M059J (cell line): ENCODE measurements around the gene CACHD1. TPM values are rescaled to one million over a fixed set of nuclear protein-coding genes. Genes with fewer than 3 reads are reported as not detected.
"Not testable (repeated sequence)": the region's sequence is repeated elsewhere in the genome, so short reads cannot be mapped to it uniquely, and the experiment has no call there.

ENCODE experiments used
- DNase-seq: peaks from one replicate; pipeline ENCODE4 v3.0.0-alpha.2; 2012; ENCODE audit warnings: low read depth
- total RNA-seq: library from RNA; depleted of rRNA; stranded (reverse); fragments of >200 nt; shearing (Covaris generic); gene quantifications from 2 replicates; pipeline ENCODE4 v1.2.3, GENCODE V29; 2014

Gene CACHD1
- total RNA-seq, 1 experiment from 2014 or later: 2.1 TPM

DNA sequence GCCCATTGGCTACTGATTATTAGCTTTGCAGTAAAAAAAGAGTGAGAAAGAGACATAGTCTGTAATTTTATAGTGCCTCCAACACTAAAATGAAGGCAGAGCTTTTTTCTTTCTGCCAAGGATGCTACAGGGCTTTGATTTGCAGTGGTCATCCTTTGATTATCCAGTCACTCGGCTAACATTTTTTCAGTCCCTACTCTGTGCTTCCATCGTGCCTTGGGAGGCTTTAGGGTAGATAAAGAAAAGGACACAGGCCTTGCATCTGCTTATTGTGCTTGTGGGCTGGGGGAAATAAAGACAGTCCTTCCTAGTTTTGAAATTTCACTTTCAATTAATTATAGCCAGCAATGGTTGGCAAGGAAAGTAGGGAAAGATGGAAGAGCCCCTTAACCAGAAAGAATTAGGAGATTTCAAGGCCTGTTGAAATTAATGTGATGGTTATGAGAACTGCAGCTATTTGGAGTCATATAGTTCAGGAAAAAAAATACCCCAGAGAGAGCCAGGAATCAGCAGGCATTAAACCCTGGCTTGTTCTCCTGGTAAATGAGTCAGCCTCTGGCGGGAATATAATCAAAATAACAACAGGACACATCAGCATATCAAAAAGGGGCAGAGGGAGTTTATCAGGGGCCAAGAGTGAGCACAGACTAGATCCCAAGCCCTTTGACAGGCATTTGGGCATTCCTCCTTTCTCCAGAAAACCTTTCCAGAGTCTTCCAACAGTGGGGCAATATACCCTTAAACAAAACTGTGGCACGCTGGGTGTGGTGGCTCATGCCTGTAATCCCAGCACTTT lies 27.4 kb downstream of the CACHD1 start:
- no peak for DNase-seq

- no peak for DNase-seq
These were observed 28.4 kb downstream of the CACHD1 start for GRCh38 chr1:64498325-64498724.

DNA sequence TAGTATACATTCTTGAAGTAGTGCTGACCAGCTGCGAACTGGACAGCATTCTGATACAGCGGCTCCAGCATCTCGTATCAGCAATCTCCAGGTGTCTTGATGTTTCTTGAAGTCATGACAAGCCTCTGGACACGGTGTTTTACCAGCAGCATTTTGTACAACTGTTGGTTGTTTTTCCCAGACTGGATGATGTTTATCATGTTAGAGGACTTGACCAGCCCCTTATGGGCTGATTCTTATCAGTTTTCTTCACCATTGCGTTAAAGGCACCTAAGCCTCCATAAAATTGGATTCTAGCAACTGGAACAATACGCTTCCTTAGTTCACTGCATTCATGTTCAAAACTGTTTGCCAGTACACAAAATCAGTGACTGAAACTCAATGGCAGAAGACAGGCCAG lies 29.1 kb downstream of the CACHD1 start:
- no peak for DNase-seq

DNA sequence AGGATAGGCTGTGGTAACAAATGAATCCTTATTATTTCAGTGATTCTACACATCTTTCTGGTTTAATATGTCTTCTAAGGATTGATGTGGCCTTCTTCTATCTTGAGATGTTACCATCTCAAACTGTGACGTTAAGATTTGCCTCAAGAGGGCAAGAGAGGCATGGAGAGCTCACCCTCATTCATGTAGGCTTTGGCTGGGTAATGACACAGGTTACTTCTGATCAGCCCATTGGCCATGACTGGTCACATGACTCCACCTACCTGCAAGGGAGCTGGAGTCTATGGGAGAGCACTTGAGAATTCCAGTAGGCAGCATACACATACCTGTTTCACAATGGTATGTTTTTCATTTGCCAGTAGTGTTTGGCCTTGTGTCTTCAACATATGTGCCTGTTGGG lies 30.0 kb downstream of the CACHD1 start:
- no peak for DNase-seq

- no peak for DNase-seq
These were observed 32.2 kb downstream of the CACHD1 start for GRCh38 chr1:64502083-64502482.

DNA sequence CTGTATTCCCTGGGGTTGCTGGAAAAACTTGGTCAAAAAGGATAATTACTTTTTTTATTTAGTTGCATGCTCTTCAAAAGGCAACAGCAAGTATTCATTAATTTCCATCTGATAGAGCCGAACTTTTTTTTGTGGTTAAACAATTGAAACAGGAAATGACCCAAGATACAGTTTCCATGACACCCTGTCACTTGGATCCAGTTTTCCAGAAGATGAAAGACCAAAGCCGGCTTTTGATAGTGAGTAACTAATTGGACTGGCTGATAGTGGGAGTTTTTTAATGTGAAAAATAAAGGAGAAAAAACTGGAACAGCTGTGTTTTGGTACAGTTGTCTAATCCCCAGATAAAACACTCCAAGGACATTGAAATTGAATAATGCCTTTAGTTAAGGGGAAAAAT lies 33.0 kb downstream of the CACHD1 start:
- DNase-seq: peak; percentile 38

DNA sequence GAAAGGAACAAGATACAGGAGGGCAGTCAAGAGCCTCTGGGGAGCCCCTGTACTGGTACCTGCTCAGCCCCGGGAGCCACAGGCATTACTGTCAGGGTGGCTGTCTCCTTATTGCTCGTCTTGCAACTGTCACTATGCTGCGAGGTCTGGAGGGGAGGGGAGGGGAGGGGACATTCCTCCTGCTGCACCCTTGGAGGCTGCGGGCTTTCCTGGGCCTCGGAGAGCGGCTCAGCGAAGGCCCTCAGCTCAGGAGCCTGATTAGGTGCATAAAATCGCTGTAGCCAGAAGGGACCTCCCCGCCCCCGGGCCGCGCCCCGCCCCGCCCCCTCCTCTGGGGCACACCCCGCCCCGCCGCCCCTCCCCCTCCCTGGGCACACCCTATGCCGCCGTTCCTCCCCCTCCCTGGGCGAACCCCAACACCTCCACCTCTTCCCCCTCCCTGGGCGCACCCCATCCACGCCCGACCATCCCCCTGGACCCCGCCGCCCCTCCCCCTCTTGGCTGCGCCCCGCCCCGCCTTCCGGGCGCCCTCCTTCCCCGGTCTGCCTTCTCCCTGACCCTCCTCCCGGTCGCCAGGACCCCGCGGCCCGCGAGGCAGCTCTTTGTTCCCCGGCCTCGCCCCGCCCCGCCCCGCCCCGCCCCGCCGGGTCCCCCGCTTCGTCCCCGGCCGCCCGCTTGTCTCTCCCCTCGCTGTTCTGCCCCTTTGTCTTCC lies 35.5 kb downstream of the CACHD1 start:
- DNase-seq: no peak

DNA sequence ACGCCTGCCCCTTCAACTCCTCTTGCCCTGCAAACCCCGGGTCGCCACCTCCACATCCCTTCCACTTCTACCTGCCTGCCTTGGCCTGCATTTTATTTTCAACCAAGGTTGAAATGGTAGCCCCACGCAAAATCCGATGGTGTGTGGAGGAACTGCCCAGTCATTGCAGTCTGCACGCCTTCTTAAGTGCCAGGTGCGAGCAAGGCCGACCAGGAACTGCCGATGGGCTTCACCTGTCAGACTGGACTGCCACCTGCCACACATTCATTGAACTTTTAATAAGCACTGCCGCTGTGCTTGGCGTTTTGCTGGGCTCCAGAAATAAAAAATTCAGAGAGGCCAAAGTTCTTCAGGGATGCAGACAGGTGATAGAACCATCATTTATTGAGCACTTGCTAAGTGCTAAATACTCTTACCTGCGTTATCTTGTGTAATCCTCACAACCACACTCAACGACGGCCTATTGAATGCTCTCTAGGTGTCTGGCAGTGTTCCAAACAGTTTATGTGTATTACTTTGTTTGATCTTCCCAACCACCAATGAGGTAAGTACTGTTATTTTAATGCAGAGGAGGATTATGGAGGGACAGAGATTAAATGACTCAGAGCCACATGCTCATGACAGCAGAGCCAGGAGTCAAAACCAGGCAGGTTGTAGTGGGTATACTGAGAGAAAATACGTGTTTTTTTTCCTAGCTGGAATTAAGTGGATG lies 36.2 kb downstream of the CACHD1 start:
- no peak for DNase-seq

DNA sequence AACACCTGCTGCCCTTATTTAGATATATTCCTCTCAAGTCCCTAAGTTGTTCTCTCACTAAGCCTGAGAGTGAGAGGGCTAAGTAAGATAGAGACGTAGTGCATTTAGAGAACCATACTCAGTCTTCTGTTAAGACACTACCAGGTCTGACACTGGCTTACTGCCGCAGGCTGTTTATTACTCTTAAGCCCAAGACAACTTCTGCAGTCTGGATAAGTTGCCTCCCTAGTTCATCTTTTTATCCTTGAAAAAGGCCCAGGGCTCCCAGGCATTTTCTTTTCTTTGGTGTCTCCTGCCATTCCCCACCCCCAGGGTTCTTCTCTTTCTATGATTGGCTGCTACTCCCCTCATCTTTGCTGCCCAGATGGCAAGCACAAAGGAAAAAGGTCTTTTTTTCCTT lies 38.7 kb downstream of the CACHD1 start:
- DNase-seq: no peak

- DNase-seq: no peak
These were observed 41.1 kb downstream of the CACHD1 start for GRCh38 chr1:64511044-64511443.

DNA sequence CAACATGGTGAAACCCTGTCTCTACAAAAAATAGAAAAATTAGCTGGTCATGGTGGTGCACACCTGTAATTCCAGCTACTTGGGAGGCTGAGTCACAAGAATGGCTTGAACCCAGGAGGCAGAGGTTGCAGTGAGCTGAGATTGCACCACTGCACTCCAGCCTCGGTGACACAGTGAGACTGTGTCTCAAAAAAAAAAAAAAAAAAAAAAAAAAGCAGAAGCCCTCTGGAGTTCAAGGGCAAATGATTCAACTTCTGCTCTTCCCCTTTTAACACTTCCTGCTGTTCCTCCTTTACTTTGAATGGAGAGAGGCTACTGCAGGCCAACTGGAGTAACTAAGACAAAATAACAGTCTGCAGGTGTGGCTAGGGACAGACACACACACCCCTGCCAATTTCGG lies 42.3 kb downstream of the CACHD1 start:
- not testable (repeated sequence) for DNase-seq

- DNase-seq: no peak
These were observed 43.6 kb downstream of the CACHD1 start for GRCh38 chr1:64513545-64513944.

GRCh38 chr1:64514197-64514765 lies 44.4 kb downstream of the CACHD1 start:
- no peak for DNase-seq

- DNase-seq: no peak
These were observed 45.5 kb downstream of the CACHD1 start for GRCh38 chr1:64515427-64515826.

DNA sequence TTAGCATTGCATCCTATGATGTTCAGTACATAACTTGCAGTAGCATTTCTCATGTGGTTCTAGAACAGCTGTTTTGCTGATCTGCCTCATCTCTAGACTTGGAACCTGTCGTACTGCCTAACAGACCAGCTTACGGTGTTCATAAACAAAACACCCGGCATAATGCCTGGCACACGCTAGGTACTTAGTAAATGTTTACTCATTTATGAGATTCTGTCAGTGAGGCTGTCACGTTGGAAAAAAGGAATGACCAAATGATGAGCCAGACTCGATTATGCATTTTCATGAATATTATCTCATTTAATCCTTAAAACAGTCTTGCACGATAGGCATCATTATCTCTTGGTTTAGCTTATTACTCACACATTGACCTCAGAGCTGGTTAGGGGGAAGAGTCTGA lies 46.4 kb downstream of the CACHD1 start:
- no peak for DNase-seq

GRCh38 chr1:64516803-64517568 lies 47.1 kb downstream of the CACHD1 start:
- no peak for DNase-seq

- DNase-seq: no peak
These were observed 47.7 kb downstream of the CACHD1 start for GRCh38 chr1:64517640-64518039.

DNA sequence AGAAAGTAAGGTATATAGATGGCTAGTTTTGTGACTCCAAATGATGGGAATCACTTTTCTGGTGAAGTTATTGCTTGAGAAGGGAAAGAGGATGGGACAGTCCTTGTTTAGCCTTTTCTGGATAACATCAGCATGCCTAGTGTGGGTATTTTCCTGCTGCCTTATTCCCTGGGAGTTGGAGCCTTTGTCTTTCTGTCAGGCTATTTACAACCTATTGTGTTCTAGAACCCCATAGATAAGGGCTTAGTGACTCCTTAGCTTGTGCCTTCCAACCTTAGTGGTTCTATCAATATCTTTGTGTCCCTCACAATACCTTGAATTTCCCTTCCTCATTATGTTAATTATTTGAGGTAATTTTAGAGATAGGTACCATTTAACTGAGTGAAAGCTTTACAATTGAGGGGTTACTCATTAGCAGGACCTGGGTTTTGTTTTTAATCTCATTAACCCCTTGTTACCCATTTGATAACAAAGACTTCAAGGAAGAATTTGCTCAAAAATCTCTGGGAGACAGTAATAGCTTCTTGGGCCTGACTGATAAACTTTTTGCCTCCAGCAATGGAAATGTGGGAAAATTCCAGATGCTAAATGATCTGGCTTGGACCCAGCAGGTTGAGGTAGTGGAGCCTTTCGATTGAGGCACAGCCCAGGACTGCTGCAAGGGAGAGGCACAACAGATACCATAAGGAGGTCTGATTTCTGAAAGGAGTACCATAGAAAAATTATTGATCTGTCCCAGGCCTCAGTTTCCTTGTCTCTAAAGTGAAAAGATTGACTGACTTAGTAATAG lies 49.0 kb downstream of the CACHD1 start:
- DNase-seq: no peak

DNA sequence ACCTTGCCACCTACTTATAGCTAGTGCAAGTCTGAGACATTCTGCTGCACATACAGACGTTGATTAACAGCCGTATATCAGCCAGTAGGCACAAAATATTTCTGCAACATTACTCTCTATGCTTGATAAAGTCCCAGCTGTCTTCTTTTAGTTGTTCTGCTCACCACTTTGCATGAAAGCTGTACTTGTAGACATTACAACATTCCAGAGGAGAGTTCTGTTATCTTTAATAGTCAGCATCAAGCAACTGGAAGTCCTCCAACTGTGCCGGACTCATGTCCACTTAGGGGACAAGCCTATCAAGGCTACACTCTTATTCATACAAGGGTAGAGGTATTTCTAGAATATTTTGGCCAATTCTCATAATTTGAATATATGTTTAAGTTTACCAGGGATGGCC lies 50.0 kb downstream of the CACHD1 start:
- DNase-seq: no peak

DNA sequence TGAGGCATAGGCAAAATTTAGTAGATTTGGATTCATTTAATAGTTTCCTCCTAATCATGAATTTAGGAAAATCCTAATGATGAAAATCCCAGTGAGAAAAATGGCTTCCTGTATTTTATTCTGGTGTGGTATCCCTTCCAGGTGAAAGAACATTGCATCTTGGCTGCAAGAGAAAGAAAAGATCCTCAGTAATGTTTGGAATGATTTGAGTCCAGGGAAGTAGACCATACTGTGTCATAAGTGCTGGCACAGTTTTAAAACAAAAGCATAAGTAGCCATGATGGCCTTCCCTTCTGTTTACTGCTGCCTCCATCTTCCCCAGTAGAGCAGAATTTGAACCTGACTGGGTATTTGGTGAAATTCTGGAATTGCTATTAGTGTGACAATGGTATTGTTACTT lies 52.8 kb downstream of the CACHD1 start:
- DNase-seq: no peak
